T-cell (primary cell): ENCODE measurements around the gene DAPK2. TPM values are rescaled to one million over a fixed set of nuclear protein-coding genes. Genes with fewer than 3 reads are reported as not detected.
A peak's percentile ranks its signal among the peaks of the same experiment; 100 is the strongest.

Experiments
- ATAC-seq, 4 experiments: fragments of 200-7000 bp in 3 of 4; fragments of 150-1000 bp in 1 of 4; cut with Tn5 transposase; replicated peaks in 1 of 4; 1 replicate in 3 of 4; 2 replicates in 1 of 4; pipeline ENCODE4 v1.10.0; 2021; ENCODE audit warnings: moderate library complexity in 3 of 4, mild to moderate bottlenecking in 2 of 4, moderate number of reproducible peaks in 1 of 4
- CTCF ChIA-PET, 2 donors: fragments of 300-600 bp; sonication (Branson Sonifier 250); formaldehyde crosslinking; loops; one replicate each; lab custom pipeline; 2022; ENCODE audit warnings: antibody characterized with exemption in 2 of 2; lab: Charles Lee
- POLR2A ChIA-PET, 2 donors: fragments of 300-600 bp; sonication (Branson Sonifier 250); formaldehyde crosslinking; loops; one replicate each; lab custom pipeline; 2022; ENCODE audit warnings: antibody characterized with exemption in 2 of 2; lab: Charles Lee
- DNase-seq, 35 experiments: peaks; one replicate each; pipeline versions ENCODE4 v3.0.0 to v3.0.0-alpha.2; 2013 to 2023
- H3K27ac ChIP-seq: one replicate; pipeline ENCODE4 v1.5.1; 2013; ENCODE audit warnings: low read length
- H3K27me3 ChIP-seq, 2 experiments: replicated peaks in 1 of 2; 1 replicate in 1 of 2; 2 replicates in 1 of 2; pipeline versions ENCODE4 v1.6.1 to v1.7.0; 2013; ENCODE audit warnings: low read length in 1 of 2, mixed read lengths in 1 of 2; ENCODE audit not compliant: control insufficient read depth in 2 of 2, insufficient read depth in 2 of 2; ENCODE audit errors: extremely low read depth in 1 of 2
- H3K36me3 ChIP-seq, 2 donors: 1 replicate in 1 of 2; 2 replicates in 1 of 2; pipeline versions ENCODE4 v1.6.1 to v1.7.0; 2013; ENCODE audit warnings: low read length in 1 of 2; ENCODE audit not compliant: control insufficient read depth in 2 of 2, insufficient read depth in 1 of 2; ENCODE audit errors: extremely low read depth in 1 of 2
- H3K4me1 ChIP-seq, 2 experiments: 1 replicate in 1 of 2; 2 replicates in 1 of 2; pipeline versions ENCODE4 v1.6.1 to v1.7.0; 2013; ENCODE audit warnings: low read length in 2 of 2, mixed read lengths in 1 of 2; ENCODE audit not compliant: insufficient read depth in 2 of 2, control insufficient read depth in 1 of 2; ENCODE audit errors: extremely low read depth in 1 of 2
- H3K4me3 ChIP-seq, 2 donors: 1 replicate in 1 of 2; 2 replicates in 1 of 2; pipeline versions ENCODE4 v1.5.1 to v1.7.0; 2013; ENCODE audit warnings: mild to moderate bottlenecking in 2 of 2, low read length in 1 of 2, moderate library complexity in 1 of 2; ENCODE audit not compliant: control insufficient read depth in 1 of 2; ENCODE audit errors: extremely low read depth in 1 of 2
- H3K9me3 ChIP-seq: 2 replicates; pipeline ENCODE4 v1.7.0; 2013
- H3K27ac Mint-ChIP-seq, 2 donors: one replicate each; pipeline ENCODE4 v1.8.0; 2020 to 2021; ENCODE audit warnings: mild to moderate bottlenecking in 2 of 2, mixed read lengths in 2 of 2
- H3K27me3 Mint-ChIP-seq, 2 donors: one replicate each; pipeline ENCODE4 v1.8.0; 2021 to 2022; ENCODE audit warnings: mixed read lengths in 2 of 2
- H3K36me3 Mint-ChIP-seq: one replicate; pipeline ENCODE4 v1.8.0; 2021; ENCODE audit warnings: mixed read lengths
- H3K4me1 Mint-ChIP-seq, 3 donors: one replicate each; pipeline ENCODE4 v1.8.0; 2020 to 2022; ENCODE audit warnings: mixed read lengths in 3 of 3, mild to moderate bottlenecking in 1 of 3
- H3K4me3 Mint-ChIP-seq, 3 donors: one replicate each; pipeline ENCODE4 v1.8.0; 2020 to 2022; ENCODE audit warnings: mild to moderate bottlenecking in 3 of 3, mixed read lengths in 3 of 3, moderate library complexity in 3 of 3
- H3K9me3 Mint-ChIP-seq, 3 donors: one replicate each; pipeline ENCODE4 v1.8.0; 2020 to 2022; ENCODE audit warnings: mixed read lengths in 3 of 3
- WGBS: methylation state at CpG from one replicate; pipeline ENCODE4 v1.1.5; 2013; ENCODE audit warnings: missing lambda C conversion rate; ENCODE audit not compliant: insufficient coverage; 5-methylcytosine and 5-hydroxymethylcytosine counted together
- total RNA-seq, 35 experiments: library from RNA in 6 of 35; stranded (reverse) in 6 of 35; fragments of 120-200 nt in 1 of 35; gene quantifications; one replicate each; pipeline versions ENCODE4 v1.2.1 to v1.2.4 and lab custom pipeline; 2013 to 2026

Gene DAPK2
- total RNA-seq, 5 donors from 2014 or later (not counting 1 experiment from before 2014, with no cell fraction given), result 0.78 to 23.5 (median 6.1) TPM

GRCh38 chr15:63858881-63859280 is 187.4 kb downstream of the DAPK2 start:
- Mint-ChIP-seq H3K36me3 (no peaks in the 10 kb centered on the region), H3K4me3 (peak overlapping the region in 1 of 3 donors; percentile 66), H3K27me3 (no peaks in the 10 kb centered on the region), H3K4me1 (peaks cover 55 to 69% (median 65%) of the 10 kb centered on the region in 3 donors), H3K27ac (peak overlapping the region; percentile 97), H3K9me3 (no peaks in the 10 kb centered on the region)
- CTCF ChIA-PET, result interaction anchor here (0.6 to 1.5 kb wide), 4 partner anchors 17 to 87 kb away, joined by 3 to 8 read pairs (median 4); no protein-coding TSS in a partner anchor
- Histone ChIP-seq H3K36me3 (no peaks in the 10 kb centered on the region), H3K27ac (peak overlapping the region; percentile 88), H3K4me3 (no peak overlapping the region), H3K9me3 (no peaks in the 10 kb centered on the region), H3K4me1 (peaks cover 30 to 36% of the 10 kb centered on the region in 2 experiments), H3K27me3 (no peaks in the 10 kb centered on the region)
- WGBS, result 17% methylated on average over 1 of the region's 3 CpGs
- ATAC-seq (no peak), DNase-seq (peak in 5 of 35 experiments; percentile 8 to 40 (median 19))
- POLR2A ChIA-PET, result interaction anchor here in 1 of 2 donors (0.5 to 1.3 kb wide), 2 partner anchors 7 to 17 kb away, joined by 3 to 5 read pairs; no protein-coding TSS in a partner anchor

- Mint-ChIP-seq H3K4me1 (peaks cover 55 to 68% (median 61%) of the 10 kb centered on the region in 3 donors), H3K9me3 (no peaks in the 10 kb centered on the region), H3K27ac (peak overlapping the region; percentile 97), H3K27me3 (no peaks in the 10 kb centered on the region), H3K36me3 (no peaks in the 10 kb centered on the region), H3K4me3 (peak overlapping the region in 1 of 3 donors; percentile 66)
- Histone ChIP-seq H3K27ac (peak overlapping the region; percentile 88), H3K27me3 (no peaks in the 10 kb centered on the region), H3K9me3 (no peaks in the 10 kb centered on the region), H3K4me3 (no peak overlapping the region), H3K36me3 (no peaks in the 10 kb centered on the region), H3K4me1 (peaks cover 30 to 36% of the 10 kb centered on the region in 2 experiments)
- ATAC-seq (no peak), DNase-seq (no peak)
- WGBS, result 80% methylated on average over 2 of the region's 5 CpGs
- ChIA-PET POLR2A (interaction anchor here in 1 of 2 donors (0.5 to 1.3 kb wide), 2 partner anchors 8 to 16 kb away, joined by 3 to 5 read pairs; no protein-coding TSS in a partner anchor), CTCF (interaction anchor here (0.6 to 1.5 kb wide), 3 partner anchors 16 to 87 kb away, joined by 3 to 5 read pairs (median 3); no protein-coding TSS in a partner anchor)
Observed at GRCh38 chr15:63858448-63858847, 187.8 kb downstream of the DAPK2 start.

- H3K27me3 Mint-ChIP-seq, result no peaks in the 10 kb centered on the region
- no peak overlapping the region for H3K4me3 Mint-ChIP-seq
- Histone ChIP-seq H3K9me3 (no peaks in the 10 kb centered on the region), H3K27ac (no peak overlapping the region), H3K4me3 (no peak overlapping the region), H3K4me1 (peaks cover 30 to 36% of the 10 kb centered on the region in 2 experiments), H3K36me3 (no peaks in the 10 kb centered on the region), H3K27me3 (no peaks in the 10 kb centered on the region)
- H3K36me3 Mint-ChIP-seq, result no peaks in the 10 kb centered on the region
- H3K4me1 Mint-ChIP-seq, result peaks cover 51 to 65% (median 53%) of the 10 kb centered on the region in 3 donors
- no peak for DNase-seq
- no peaks in the 10 kb centered on the region for H3K9me3 Mint-ChIP-seq
- H3K27ac Mint-ChIP-seq, result peak overlapping the region; percentile 27 to 75
- no peak for ATAC-seq
- ChIA-PET CTCF (no interaction called here), POLR2A (no interaction called here)
- WGBS, result no CpG with 5 or more reads among the region's 3 CpGs
Observed at GRCh38 chr15:63857461-63857856, 188.8 kb downstream of the DAPK2 start.

Other genes starting within 250 kb of the DAPK2 start
- 100 to 1,000 TPM; 153 to 271 (median 182) TPM for gene HERC1, start 212.5 kb downstream of the DAPK2 start, total RNA-seq
- gene CIAO2A, start 47.4 kb upstream of the DAPK2 start, total RNA-seq, result 10 to 100 TPM; 21.9 to 31.1 (median 25.9) TPM
- 100 to 1,000 TPM in 4 of 5 donors, 10 to 100 TPM in 1; 98.8 to 168 (median 152) TPM for gene SNX1, start 49.5 kb upstream of the DAPK2 start, total RNA-seq
- 1 to 10 TPM in 3 of 5 donors, under 1 TPM in 2; 0.58 to 3.7 (median 1.4) TPM for gene SNX22, start 105.2 kb upstream of the DAPK2 start, total RNA-seq
- gene PPIB, start 116.5 kb upstream of the DAPK2 start, total RNA-seq, result 100 to 1,000 TPM; 169 to 260 (median 217) TPM